AG04449 (cell line): ENCODE results near the gene FRMD4A.
A peak's percentile ranks its signal among the peaks of the same experiment; 100 is the strongest.

ENCODE experiments used
- CTCF ChIA-PET: fragments of 350-600 bp; formaldehyde crosslinking; extraction: SDS; loops from one replicate; lab custom pipeline; 2021; ENCODE audit warnings: antibody characterized with exemption; lab: Yijun Ruan, JAX
- POLR2A ChIA-PET: fragments of 400-600, 350-600 bp; formaldehyde crosslinking; extraction: SDS; loops from one replicate; lab custom pipeline; 2020; ENCODE audit warnings: antibody characterized with exemption, inconsistent platforms; lab: Yijun Ruan, JAX
- DNase-seq: peaks from one replicate; pipeline ENCODE4 v3.0.0-alpha.2; 2010; ENCODE audit warnings: low read depth, low spot score
- H3K4me3 ChIP-seq: 2 replicates; pipeline ENCODE4 v1.5.1; 2011; ENCODE audit warnings: low read depth, mild to moderate bottlenecking, control low read depth, low read length
- CTCF ChIP-seq: IDR thresholded peaks from one replicate; pipeline ENCODE4 v1.5.1; 2011; ENCODE audit warnings: mild to moderate bottlenecking, moderate library complexity, low read length, control low read depth, inconsistent platforms; ENCODE audit not compliant: insufficient read depth; ENCODE audit errors: missing control alignments

Gene FRMD4A

GRCh38 chr10:13978533-13979115 is 352.1 kb downstream of the FRMD4A start:
- peak; percentile 93 for DNase-seq
- TF ChIP-seq CTCF = no peak
- ChIA-PET POLR2A (interaction anchor here (0.7 to 1.2 kb wide), 3 partner anchors 21 to 179 kb away, joined by 3 to 4 read pairs (median 3); no protein-coding TSS in a partner anchor), CTCF (interaction anchor here (1.1 to 1.4 kb wide), 2 partner anchors 12 to 115 kb away, joined by 3 to 5 read pairs; no protein-coding TSS in a partner anchor)
- no peak overlapping the region for H3K4me3 ChIP-seq

- TF ChIP-seq CTCF = no peak
- ChIA-PET CTCF (interaction anchor here (1.4 kb wide), 1 partner anchor 116 kb away, joined by 5 read pairs; no protein-coding TSS in a partner anchor), POLR2A (interaction anchor here (0.7 to 1.2 kb wide), 3 partner anchors 20 to 179 kb away, joined by 3 to 4 read pairs (median 3); no protein-coding TSS in a partner anchor)
- DNase-seq = no peak
- no peak overlapping the region for H3K4me3 ChIP-seq
These were observed 352.7 kb downstream of the FRMD4A start for GRCh38 chr10:13977861-13978532.

- TF ChIP-seq CTCF = no peak
- peak; percentile 70 for DNase-seq
- H3K4me3 ChIP-seq = no peak overlapping the region
- CTCF ChIA-PET = interaction anchor here (0.9 to 1.4 kb wide), 4 partner anchors 9 to 99 kb away, joined by 3 read pairs; no protein-coding TSS in a partner anchor
- POLR2A ChIA-PET = interaction anchor here (0.6 to 1.2 kb wide), 2 partner anchors 101 to 201 kb away, joined by 3 to 8 read pairs; no protein-coding TSS in a partner anchor
These were observed 357.0 kb downstream of the FRMD4A start for GRCh38 chr10:13973742-13974141.

- DNase-seq = no peak
- ChIA-PET CTCF (interaction anchor here (1.4 kb wide), 1 partner anchor 89 kb away, joined by 3 read pairs; no protein-coding TSS in a partner anchor), POLR2A (interaction anchor here (1.0 kb wide), 1 partner anchor 10 kb away, joined by 3 read pairs; no protein-coding TSS in a partner anchor)
- no peak for TF ChIP-seq CTCF
- H3K4me3 ChIP-seq = no peak overlapping the region
These were observed 358.1 kb downstream of the FRMD4A start for GRCh38 chr10:13972609-13973008.

GRCh38 chr10:13971601-13972475 is 358.9 kb downstream of the FRMD4A start:
- POLR2A ChIA-PET = interaction anchor here (0.6 to 1.0 kb wide), 2 partner anchors 9 to 92 kb away, joined by 3 read pairs; no protein-coding TSS in a partner anchor
- DNase-seq = peak; percentile 75
- peak overlapping the region; percentile 23 for H3K4me3 ChIP-seq
- no peak for TF ChIP-seq CTCF
- CTCF ChIA-PET = interaction anchor here (1.2 kb wide), 1 partner anchor 11 kb away, joined by 5 read pairs; no protein-coding TSS in a partner anchor
